Suppressor macrophage treated with lipopolysaccharide for 1 hour (primary cell): ENCODE results near the gene MRPS2.
"Not testable (repeated sequence)": the region's sequence is repeated elsewhere in the genome, so short reads cannot be mapped to it uniquely, and the experiment has no call there.

Experiments
- DNase-seq, 3 donors: peaks; one replicate each; pipeline ENCODE4 v3.0.0-alpha.2; 2020 to 2022

MRPS2 gene

GRCh38 chr9:135501261-135502167 is 1.0 kb downstream of the MRPS2 start:
- DNase-seq = peak; percentile 53 to 83 (median 71)

- no peak for DNase-seq
Measured at GRCh38 chr9:135502168-135502872, 1.8 kb downstream of the MRPS2 start.

GRCh38 chr9:135502873-135503321 is 2.4 kb downstream of the MRPS2 start:
- DNase-seq = no peak

- DNase-seq = no peak
Measured at GRCh38 chr9:135503371-135504261, 3.1 kb downstream of the MRPS2 start.

GRCh38 chr9:135504262-135505243 is 4.1 kb downstream of the MRPS2 start:
- peak; percentile 71 to 82 (median 79) for DNase-seq

GRCh38 chr9:135505406-135506187 is 5.1 kb downstream of the MRPS2 start:
- no peak for DNase-seq

GRCh38 chr9:135506327-135507103 is 6.0 kb downstream of the MRPS2 start:
- DNase-seq = no peak

- no peak for DNase-seq
Measured at GRCh38 chr9:135507104-135508035, 6.9 kb downstream of the MRPS2 start.

- no peak for DNase-seq
Measured at GRCh38 chr9:135508211-135508820, 7.8 kb downstream of the MRPS2 start.

- DNase-seq = no peak
Measured at GRCh38 chr9:135509458-135509857, 9.0 kb downstream of the MRPS2 start.

- no peak for DNase-seq
Measured at GRCh38 chr9:135512241-135512603, 11.7 kb downstream of the MRPS2 start.

- no peak for DNase-seq
Measured at GRCh38 chr9:135512904-135513303, 12.4 kb downstream of the MRPS2 start.

- no peak for DNase-seq
Measured at GRCh38 chr9:135513351-135513846, 12.9 kb downstream of the MRPS2 start.

- DNase-seq = not testable (repeated sequence)
Measured at GRCh38 chr9:135513906-135514305, 13.4 kb downstream of the MRPS2 start.

GRCh38 chr9:135514342-135515082 is 14.0 kb downstream of the MRPS2 start:
- DNase-seq = no peak

GRCh38 chr9:135515083-135515951 is 14.8 kb downstream of the MRPS2 start:
- no peak for DNase-seq
